Measurements from ENCODE around the gene DIP2B.
"Not testable (repeated sequence)": the region's sequence is repeated elsewhere in the genome, so short reads cannot be mapped to it uniquely, and the experiment has no call there.

Gene DIP2B

GRCh38 chr12:50547742-50548141 is 43.0 kb downstream of the DIP2B start:
- DNase-seq (ENCODE audit: low read depth in 3 of 3): no peak

GRCh38 chr12:50549885-50550284 is 45.1 kb downstream of the DIP2B start:
- DNase-seq (ENCODE audit: low read depth in 3 of 3): no peak

- DNase-seq (ENCODE audit: low read depth in 3 of 3): no peak
Measured at GRCh38 chr12:50550530-50551223, 45.9 kb downstream of the DIP2B start.

- DNase-seq (ENCODE audit: low read depth in 3 of 3): no peak
Measured at GRCh38 chr12:50551866-50552265, 47.1 kb downstream of the DIP2B start.

- no peak for DNase-seq (ENCODE audit: low read depth in 3 of 3)
Measured at GRCh38 chr12:50554651-50555050, 49.9 kb downstream of the DIP2B start.

GRCh38 chr12:50555471-50555885 is 50.7 kb downstream of the DIP2B start:
- DNase-seq (ENCODE audit: low read depth in 3 of 3): peak in 1 of 3 donors; percentile 5

- no peak for DNase-seq (ENCODE audit: low read depth in 3 of 3)
Measured at GRCh38 chr12:50556273-50556672, 51.5 kb downstream of the DIP2B start.

GRCh38 chr12:50556796-50557195 is 52.0 kb downstream of the DIP2B start:
- not testable (repeated sequence) for DNase-seq (ENCODE audit: low read depth in 3 of 3)

- DNase-seq (ENCODE audit: low read depth in 3 of 3): no peak
Measured at GRCh38 chr12:50557421-50557820, 52.6 kb downstream of the DIP2B start.

GRCh38 chr12:50558970-50559369 is 54.2 kb downstream of the DIP2B start:
- no peak for DNase-seq (ENCODE audit: low read depth in 3 of 3)

GRCh38 chr12:50562520-50563433 is 58.0 kb downstream of the DIP2B start:
- no peak for DNase-seq (ENCODE audit: low read depth in 3 of 3)

- no peak for DNase-seq (ENCODE audit: low read depth in 3 of 3)
Measured at GRCh38 chr12:50563434-50563787, 58.6 kb downstream of the DIP2B start.

GRCh38 chr12:50564237-50564947 is 59.6 kb downstream of the DIP2B start:
- DNase-seq (ENCODE audit: low read depth in 3 of 3): no peak

- DNase-seq (ENCODE audit: low read depth in 3 of 3): no peak
Measured at GRCh38 chr12:50564948-50565297, 60.1 kb downstream of the DIP2B start.

GRCh38 chr12:50566066-50566465 is 61.3 kb downstream of the DIP2B start:
- no peak for DNase-seq (ENCODE audit: low read depth in 3 of 3)

GRCh38 chr12:50567926-50568325 is 63.1 kb downstream of the DIP2B start:
- DNase-seq (ENCODE audit: low read depth in 3 of 3): no peak

- DNase-seq (ENCODE audit: low read depth in 3 of 3): no peak
Measured at GRCh38 chr12:50568338-50569091, 63.7 kb downstream of the DIP2B start.

GRCh38 chr12:50569321-50569720 is 64.5 kb downstream of the DIP2B start:
- DNase-seq (ENCODE audit: low read depth in 3 of 3): no peak

- no peak for DNase-seq (ENCODE audit: low read depth in 3 of 3)
Measured at GRCh38 chr12:50569876-50570275, 65.1 kb downstream of the DIP2B start.

GRCh38 chr12:50571786-50572185 is 67.0 kb downstream of the DIP2B start:
- no peak for DNase-seq (ENCODE audit: low read depth in 3 of 3)

- no peak for DNase-seq (ENCODE audit: low read depth in 3 of 3)
Measured at GRCh38 chr12:50572287-50572686, 67.5 kb downstream of the DIP2B start.

GRCh38 chr12:50572760-50573159 is 68.0 kb downstream of the DIP2B start:
- DNase-seq (ENCODE audit: low read depth in 3 of 3): no peak
